ENCODE measurements around the gene TMED7.

The TMED7 gene

GRCh38 chr5:115634343-115635132, 8.7 kb upstream of the TMED7 start:
- peak; percentile 81 for DNase-seq (ENCODE audit: low read depth)
- peak; percentile 96 for TF ChIP-seq CTCF (conservative IDR thresholded peaks at IDR 0.05; ENCODE audit: control insufficient read depth, insufficient read depth, low read depth, low read length)
- peak overlapping the region; percentile 20 for H3K4me3 ChIP-seq (ENCODE audit: control insufficient read depth, low read depth, low read length)

- no peak for DNase-seq (ENCODE audit: low read depth)
- H3K4me3 ChIP-seq (ENCODE audit: control insufficient read depth, low read depth, low read length) = no peak overlapping the region
- no peak for TF ChIP-seq CTCF (conservative IDR thresholded peaks at IDR 0.05; ENCODE audit: control insufficient read depth, insufficient read depth, low read depth, low read length)
Observed at GRCh38 chr5:115629903-115630302, 4.1 kb upstream of the TMED7 start.

- no peak for TF ChIP-seq CTCF (conservative IDR thresholded peaks at IDR 0.05; ENCODE audit: control insufficient read depth, insufficient read depth, low read depth, low read length)
- DNase-seq (ENCODE audit: low read depth) = peak; percentile 23
- H3K4me3 ChIP-seq (ENCODE audit: control insufficient read depth, low read depth, low read length) = no peak overlapping the region
Observed at GRCh38 chr5:115627295-115627865, 1.5 kb upstream of the TMED7 start.

GRCh38 chr5:115626445-115626823, 598 bp upstream of the TMED7 start:
- DNase-seq (ENCODE audit: low read depth) = peak; percentile 51
- H3K4me3 ChIP-seq (ENCODE audit: control insufficient read depth, low read depth, low read length) = peak overlapping the region; percentile 91
- TF ChIP-seq CTCF (conservative IDR thresholded peaks at IDR 0.05; ENCODE audit: control insufficient read depth, insufficient read depth, low read depth, low read length) = no peak

GRCh38 chr5:115624994-115625393, 842 bp downstream of the TMED7 start:
- no peak for TF ChIP-seq CTCF (conservative IDR thresholded peaks at IDR 0.05; ENCODE audit: control insufficient read depth, insufficient read depth, low read depth, low read length)
- H3K4me3 ChIP-seq (ENCODE audit: control insufficient read depth, low read depth, low read length) = peak overlapping the region; percentile 91
- DNase-seq (ENCODE audit: low read depth) = no peak

- peak overlapping the region; percentile 91 for H3K4me3 ChIP-seq (ENCODE audit: control insufficient read depth, low read depth, low read length)
- no peak for DNase-seq (ENCODE audit: low read depth)
- no peak for TF ChIP-seq CTCF (conservative IDR thresholded peaks at IDR 0.05; ENCODE audit: control insufficient read depth, insufficient read depth, low read depth, low read length)
Observed at GRCh38 chr5:115623658-115624057, 2.2 kb downstream of the TMED7 start.
